H1 (cell line): ENCODE results near the gene IPO9. TPM values are rescaled to one million over a fixed set of nuclear protein-coding genes. Genes with fewer than 3 reads are reported as not detected.

Experiments
- CTCF ChIP-seq, 3 experiments: IDR thresholded peaks; 1 replicate in 2 of 3; 2 replicates in 1 of 3; pipeline versions ENCODE4 v1.5.1 to v1.6.1; 2011; ENCODE audit warnings: low read length in 3 of 3, mild to moderate bottlenecking in 3 of 3, inconsistent platforms in 2 of 3, low read depth in 1 of 3, moderate library complexity in 1 of 3; ENCODE audit not compliant: insufficient read depth in 1 of 3; ENCODE audit errors: control extremely low read depth in 1 of 3
- E2F6 ChIP-seq: IDR thresholded peaks from 2 replicates; pipeline ENCODE4 v1.6.1; 2012; ENCODE audit warnings: inconsistent platforms
- EZH2 ChIP-seq: fragments of 200-600 bp; sonication (generic); IDR thresholded peaks from 2 replicates; pipeline ENCODE4 v1.7.1; 2012; ENCODE audit warnings: low read depth, mild to moderate bottlenecking, moderate library complexity, low read length, inconsistent platforms; ENCODE audit not compliant: severe bottlenecking
- polyA plus RNA-seq, 7 experiments: library from polyadenylated mRNA; depleted of rRNA in 3 of 7; stranded (reverse) in 5 of 7; unstranded in 2 of 7; fragments of >200 nt in 5 of 7; fragments of 200-250 nt in 2 of 7; gene quantifications; 1 replicate in 5 of 7; 2 replicates in 1 of 7; 4 replicates in 1 of 7; pipeline versions ENCODE4 v1.2.1 to v1.2.3, GENCODE V29; 2011 to 2013; ENCODE audit warnings: missing spikeins in 2 of 7, mixed read lengths in 2 of 7
- total RNA-seq: library from RNA; stranded (reverse); fragmentation: NEBNext Ultra II Directional; extraction: Animal tissue kit (Norgen Biotek cat#: 25700); gene quantifications from 2 replicates; pipeline ENCODE4 v1.2.1, GENCODE V29; 2021

IPO9 gene
- total and polyA plus RNA-seq, 2 of the 8 experiments (the other 6 are each of a cell fraction or from before 2014, with no cell fraction given) = 61.0 to 122 TPM

GRCh38 chr1:201877877-201878401 lies 49.0 kb downstream of the IPO9 start (continued):
- TF ChIP-seq CTCF (IDR thresholded peaks at IDR 0.05; ENCODE audit: control extremely low read depth in 1 of 3, insufficient read depth in 1 of 3, low read depth in 1 of 3, low read length in 3 of 3) (peak in 2 of 3 experiments; percentile 57 to 67; a peak in 3 of 4 replicates), E2F6 (no peak), EZH2 (no peak)
